UCSD-AML1 (cell line): ENCODE data around the gene GABRP.

ENCODE experiments used
- DNase-seq: peaks from one replicate; lab custom pipeline; 2025; ENCODE audit not compliant: unreplicated experiment; lab: John Stamatoyannopoulos, UW

The GABRP gene

GRCh38 chr5:170860415-170860814, 76.9 kb downstream of the GABRP start:
- no peak for DNase-seq

GRCh38 chr5:170860818-170861666, 77.5 kb downstream of the GABRP start:
- no peak for DNase-seq

GRCh38 chr5:170861667-170861916, 78.1 kb downstream of the GABRP start:
- no peak for DNase-seq

- no peak for DNase-seq
Measured at GRCh38 chr5:170861917-170862766, 78.6 kb downstream of the GABRP start, which contains the start of gene RANBP17. TSS of gene RANBP17 (plus strand) at chr5:170862018.

- DNase-seq = no peak
Measured at GRCh38 chr5:170863646-170864045, 80.1 kb downstream of the GABRP start.
